Motor neuron (in vitro differentiated cells): Measurements from ENCODE around the gene GALNT1. TPM values are rescaled to one million over a fixed set of nuclear protein-coding genes. Genes with fewer than 3 reads are reported as not detected.

Source experiments
- ATAC-seq, 8 experiments: fragments of 200-7000 bp; cut with Tn5 transposase; replicated peaks in 6 of 8; 2 replicates each; pipeline ENCODE4 v1.8.0; 2021; ENCODE audit warnings: mild to moderate bottlenecking in 8 of 8, moderate library complexity in 8 of 8
- H3K27ac ChIP-seq, 2 donors: fragments of 250-450 bp; sonication (Bioruptor Pico); 2 replicates each; pipeline ENCODE4 v1.9.0; 2021; ENCODE audit warnings: antibody characterized with exemption in 2 of 2, mild to moderate bottlenecking in 2 of 2, moderate library complexity in 1 of 2
- H3K4me1 ChIP-seq, 2 donors: fragments of 250-450 bp; sonication (Bioruptor Pico); replicated peaks in 1 of 2; 2 replicates each; pipeline ENCODE4 v1.6.1; 2021; ENCODE audit warnings: antibody characterized with exemption in 2 of 2, mild to moderate bottlenecking in 2 of 2, moderate library complexity in 1 of 2
- H3K4me3 ChIP-seq, 5 donors: fragments of 250-450 bp; sonication (Bioruptor Pico); 2 replicates each; pipeline ENCODE4 v1.9.0; 2021; ENCODE audit warnings: antibody characterized with exemption in 5 of 5, mild to moderate bottlenecking in 5 of 5, moderate library complexity in 4 of 5
- WGBS, 10 experiments: fragments of 450-650 bp; shearing (Covaris generic); methylation state at CpG; one replicate each; pipeline ENCODE4 v1.0.0; 2022; 5-methylcytosine and 5-hydroxymethylcytosine counted together
- in situ Hi-C, 9 experiments: fragments of 400-800 bp; cut with MboI; loops; one replicate each; pipeline ENCODE4 v1.15.0; 2021; ENCODE audit warnings: low sequenced_read_pairs in 9 of 9, low pct_unique_long_range_greater_than_20kb in 2 of 9; ENCODE audit not compliant: unreplicated experiment in 9 of 9
- total RNA-seq, 8 experiments: library from RNA; unstranded; fragments of 300-600 nt; gene quantifications; 2 replicates each; pipeline versions ENCODE4 v1.2.3 to v1.2.4, GENCODE V29; 2022

GALNT1 gene
- total RNA-seq, 8 experiments from 2014 or later, result 29.8 to 164 (median 44.1) TPM

DNA sequence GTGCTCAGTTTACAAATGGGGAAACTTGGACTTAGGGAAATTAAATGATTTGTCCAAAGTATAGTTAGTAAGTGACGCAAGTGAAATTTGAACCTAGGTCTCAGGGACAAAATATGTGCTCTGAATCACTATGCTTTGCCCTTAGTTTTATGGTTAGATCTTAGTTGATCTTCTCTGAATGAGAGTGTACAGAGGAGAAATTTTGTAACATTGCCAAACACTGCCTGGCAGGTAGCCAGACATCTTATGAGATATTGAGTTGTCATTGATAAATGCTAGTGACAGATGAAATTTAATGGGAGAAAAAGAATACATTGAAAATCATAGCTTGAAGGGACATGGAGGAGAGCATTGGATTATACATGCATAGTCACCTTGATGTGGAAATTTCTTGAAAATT lies 91.4 kb downstream of the GALNT1 start:
- no peak for ATAC-seq
- in situ Hi-C loops, result no loop called here
- no peak overlapping the region for H3K4me3 ChIP-seq
- H3K27ac ChIP-seq, result no peak overlapping the region
- 80 to 100% (median 100%) methylated on average over 1 of the region's 1 CpG; no CpG with 5 or more reads in 2 of the 10 experiments for WGBS, 10 experiments
- no peaks in the 10 kb centered on the region for H3K4me1 ChIP-seq

DNA sequence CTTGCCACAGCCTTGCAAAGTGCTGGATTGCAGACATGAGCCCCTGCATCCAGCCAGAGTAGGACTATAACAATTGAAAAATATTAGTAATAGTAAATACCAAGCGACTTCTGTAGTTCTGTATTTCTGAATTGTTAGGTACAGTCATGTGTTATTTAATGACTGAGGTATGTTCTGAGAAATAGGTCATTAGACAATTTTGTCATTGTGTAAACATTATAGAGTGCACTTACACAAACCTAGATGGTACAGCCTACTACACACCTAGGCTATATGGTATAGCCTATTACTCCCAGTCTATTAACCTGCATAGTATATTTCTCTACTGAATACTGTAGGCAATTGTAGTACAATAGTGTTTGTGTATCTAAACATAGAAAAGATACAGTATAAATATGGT lies 92.1 kb downstream of the GALNT1 start:
- no peak for ATAC-seq
- in situ Hi-C loops, result no loop called here

DNA sequence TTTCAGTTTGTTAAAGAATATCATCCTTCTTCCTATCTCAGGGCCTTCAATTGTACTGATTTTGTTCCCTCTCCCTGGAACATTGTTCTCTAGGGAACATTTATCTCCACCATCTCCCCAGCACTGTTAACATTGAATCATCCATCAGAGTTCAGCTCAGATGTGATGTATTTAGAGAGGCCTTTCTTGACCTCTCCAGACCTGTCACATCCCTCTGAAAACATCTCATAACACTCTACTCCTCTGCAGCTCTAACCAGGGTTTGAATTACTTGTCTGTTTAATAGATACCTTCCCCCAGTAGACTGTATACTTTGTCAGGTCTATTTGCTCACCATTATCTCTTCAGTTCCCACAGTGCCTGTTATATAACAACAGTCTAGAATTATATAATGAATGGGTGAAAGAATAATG lies 98.6 kb downstream of the GALNT1 start:
- peaks cover 9 to 26% of the 10 kb centered on the region in 2 donors for H3K4me1 ChIP-seq
- ATAC-seq, result peak in 5 of 8 experiments; percentile 25 to 83 (median 81)
- no peak overlapping the region for H3K27ac ChIP-seq
- H3K4me3 ChIP-seq, result no peak overlapping the region
- in situ Hi-C loops, result no loop called here

More for the DNA sequence above, 92.1 kb downstream of the GALNT1 start:
- Histone ChIP-seq H3K27ac (no peak overlapping the region), H3K4me1 (no peaks in the 10 kb centered on the region), H3K4me3 (no peak overlapping the region)
- WGBS, 10 experiments, result 88 to 100% (median 90%) methylated on average over 1 of the region's 1 CpG; no CpG with 5 or more reads in 7 of the 10 experiments

DNA sequence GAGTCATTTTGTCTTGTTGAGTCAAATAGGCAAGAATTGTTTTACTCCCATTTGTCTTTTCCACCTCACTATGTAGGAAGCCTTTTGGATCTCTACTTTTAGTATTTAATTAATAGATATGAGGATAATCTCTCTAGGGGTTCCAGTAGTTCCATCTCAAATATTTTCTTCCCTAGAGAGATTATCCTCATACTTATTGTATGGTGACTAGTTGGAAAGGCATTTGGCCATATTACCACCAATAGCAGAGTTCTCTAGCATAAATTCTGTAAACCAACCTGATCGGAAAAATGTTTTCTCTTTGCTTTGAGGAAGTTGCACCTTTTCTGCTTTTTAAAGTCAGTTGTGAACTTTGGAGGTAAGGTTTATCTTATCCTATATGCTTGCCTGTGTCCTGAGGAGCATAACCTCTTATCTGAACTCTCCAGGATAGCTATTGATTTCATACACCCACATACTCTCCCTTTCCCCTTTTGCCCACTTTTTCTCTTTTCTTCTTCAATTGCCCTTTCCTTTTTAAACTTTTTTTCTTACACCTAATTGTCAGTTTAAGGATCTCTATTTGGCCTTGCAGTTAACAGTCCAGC lies 100.8 kb downstream of the GALNT1 start:
- H3K27ac ChIP-seq, result no peak overlapping the region
- WGBS, 10 experiments, result 63 to 100% (median 88%) methylated on average over 1 of the region's 1 CpG; no CpG with 5 or more reads in 3 of the 10 experiments
- ATAC-seq, result no peak

DNA sequence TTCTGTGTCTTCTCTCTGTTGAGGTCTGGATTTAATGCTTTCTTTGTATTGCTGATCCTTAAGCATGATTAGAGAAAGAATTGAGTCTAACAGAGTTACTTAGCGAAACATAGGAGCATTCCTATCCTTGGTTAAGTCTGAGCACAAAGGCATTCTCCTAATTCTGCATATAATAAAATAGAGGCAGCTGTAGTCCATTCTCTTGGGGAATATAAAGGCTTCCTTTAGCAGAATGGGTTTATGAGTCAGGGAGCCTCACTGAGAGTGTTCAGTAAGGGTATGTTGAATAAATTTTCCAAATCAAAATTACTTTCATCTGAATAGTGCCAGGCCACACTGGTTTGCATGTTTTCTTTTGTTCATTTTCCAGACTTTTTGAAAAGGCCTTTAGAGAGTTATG lies 101.5 kb downstream of the GALNT1 start:
- H3K27ac ChIP-seq, result no peak overlapping the region
- ATAC-seq, result peak; percentile 38 to 82 (median 69)
- H3K4me3 ChIP-seq, result no peak overlapping the region
- H3K4me1 ChIP-seq, result peaks cover 9 to 26% of the 10 kb centered on the region in 2 donors
- in situ Hi-C loops, result no loop called here
- 64 to 100% (median 100%) methylated on average over 1 of the region's 1 CpG; no CpG with 5 or more reads in 1 of the 10 experiments for WGBS, 10 experiments

More for the DNA sequence above, 100.8 kb downstream of the GALNT1 start:
- in situ Hi-C loops, result no loop called here
- Histone ChIP-seq H3K4me1 (peaks cover 9 to 26% of the 10 kb centered on the region in 2 donors), H3K4me3 (no peak overlapping the region)

DNA sequence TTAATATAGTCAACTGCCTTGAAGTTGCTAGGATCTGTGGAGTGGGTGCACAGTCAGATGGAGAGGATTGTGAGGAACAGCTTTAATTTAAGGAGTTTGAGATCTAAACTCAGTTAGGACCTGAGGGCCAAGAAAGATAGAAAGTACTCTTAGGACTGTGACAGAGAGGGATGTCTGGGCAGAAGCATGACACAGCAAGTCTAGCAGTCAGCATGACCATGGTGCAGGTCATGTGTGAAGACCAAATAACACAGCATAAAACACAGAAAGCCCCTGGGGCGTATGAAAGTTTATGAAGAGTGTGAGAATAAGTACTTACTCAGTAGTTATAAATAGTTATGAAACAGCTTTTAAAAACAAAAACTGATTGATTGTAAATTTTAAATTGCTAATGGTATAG lies 107.2 kb downstream of the GALNT1 start:
- no peak overlapping the region for H3K4me3 ChIP-seq
- peak in 3 of 8 experiments; percentile 83 to 95 (median 93) for ATAC-seq
- no peak overlapping the region for H3K27ac ChIP-seq
- 43 to 100% (median 79%) methylated on average over 1 of the region's 1 CpG; no CpG with 5 or more reads in 6 of the 10 experiments for WGBS, 10 experiments
- in situ Hi-C loops, result no loop called here
- H3K4me1 ChIP-seq, result peaks cover 0 to 7% of the 10 kb centered on the region in 2 donors

DNA sequence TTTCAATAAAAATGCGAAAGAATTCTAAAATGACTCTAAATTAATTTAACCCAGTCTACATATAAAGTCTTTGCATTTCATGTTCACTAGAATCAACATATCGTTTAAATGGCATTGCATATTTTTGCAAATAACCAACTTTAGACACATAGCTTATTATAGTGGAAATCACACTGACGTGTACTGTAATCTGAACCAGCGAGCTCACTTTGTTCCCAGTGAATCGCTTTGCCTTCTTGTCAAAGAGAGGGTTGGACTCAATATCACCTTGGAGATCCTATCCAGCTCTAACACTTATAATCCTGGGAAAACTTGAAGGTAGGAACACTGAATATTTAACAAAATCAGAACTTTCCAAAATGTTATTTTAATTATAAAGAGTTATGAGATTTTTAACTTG lies 108.2 kb downstream of the GALNT1 start:
- Histone ChIP-seq H3K4me3 (no peak overlapping the region), H3K27ac (no peak overlapping the region), H3K4me1 (peaks cover 0 to 2% of the 10 kb centered on the region in 2 donors)
- in situ Hi-C loops, result no loop called here
- peak in 2 of 8 experiments; percentile 23 to 82 for ATAC-seq
- 19 to 93% (median 77%) methylated on average over 2 to 5 of the region's 5 CpGs for WGBS, 10 experiments

DNA sequence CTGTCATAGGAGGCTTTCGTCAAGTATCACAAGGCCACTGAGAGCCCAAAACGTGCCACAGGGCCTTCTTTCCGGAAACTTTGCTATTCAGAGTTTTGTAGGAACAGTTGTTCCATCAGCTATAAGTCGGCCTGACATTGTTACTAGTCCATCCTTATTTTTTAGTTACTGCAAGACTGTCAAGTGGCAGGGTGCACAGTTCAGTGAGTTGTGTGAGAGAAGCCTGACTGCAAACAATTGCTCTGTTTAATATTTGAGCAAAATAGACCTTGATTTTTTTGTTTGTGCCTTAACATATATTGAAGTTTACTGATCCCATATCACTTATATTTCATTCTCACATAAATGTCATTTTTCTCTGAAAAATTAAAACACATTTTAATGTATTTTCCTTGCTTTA lies 110.1 kb downstream of the GALNT1 start:
- no peak overlapping the region for H3K4me3 ChIP-seq
- no peak for ATAC-seq
- in situ Hi-C loops, result no loop called here
- H3K27ac ChIP-seq, result no peak overlapping the region
- WGBS, 10 experiments, result 68 to 100% (median 92%) methylated on average over 1 to 4 of the region's 4 CpGs; no CpG with 5 or more reads in 3 of the 10 experiments
- H3K4me1 ChIP-seq, result peaks cover 0 to 2% of the 10 kb centered on the region in 2 donors

DNA sequence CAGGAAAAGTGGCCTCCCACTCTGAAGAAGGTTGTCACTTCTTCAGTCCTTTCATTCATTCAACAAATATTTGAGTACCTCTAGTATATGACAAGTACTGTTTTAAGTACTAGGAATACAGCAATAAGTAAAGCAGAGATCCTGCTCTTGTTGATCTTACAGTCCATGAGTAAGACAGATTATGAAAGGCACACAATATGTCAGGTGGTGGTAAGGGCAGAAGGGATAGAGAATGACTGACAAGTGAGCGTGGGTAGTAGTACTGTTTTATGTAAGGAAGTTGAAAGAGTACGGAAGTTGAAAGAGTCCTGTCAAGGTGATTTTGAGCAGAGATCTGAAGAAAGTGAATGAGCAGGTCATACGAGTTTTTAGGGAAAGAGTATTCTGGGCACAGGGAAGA lies 111.3 kb downstream of the GALNT1 start:
- in situ Hi-C loops, result no loop called here
- no peak for ATAC-seq
- Histone ChIP-seq H3K4me3 (no peak overlapping the region), H3K4me1 (peaks cover 0 to 2% of the 10 kb centered on the region in 2 donors), H3K27ac (no peak overlapping the region)
- 80 to 100% (median 95%) methylated on average over 1 to 3 of the region's 3 CpGs; no CpG with 5 or more reads in 2 of the 10 experiments for WGBS, 10 experiments

DNA sequence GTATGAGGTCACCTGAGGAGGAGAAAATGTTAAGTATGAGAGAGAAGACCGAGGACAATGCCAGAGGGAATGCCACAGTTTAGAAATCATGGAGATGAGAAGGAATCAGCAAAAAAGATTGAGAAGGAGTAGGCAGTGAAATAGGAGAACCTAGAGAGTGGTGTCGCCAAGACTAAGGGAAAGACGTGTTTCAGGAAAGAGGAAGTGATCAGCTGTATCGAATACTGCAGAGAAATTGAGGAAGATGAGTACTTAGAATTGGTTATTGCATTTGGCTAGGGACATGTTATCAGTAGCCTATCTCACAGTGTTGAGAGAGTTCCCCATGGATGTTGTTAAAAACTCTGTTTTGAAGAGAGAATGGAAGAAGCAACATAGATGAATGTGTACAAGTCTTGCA lies 112.3 kb downstream of the GALNT1 start:
- in situ Hi-C loops, result no loop called here
- Histone ChIP-seq H3K4me1 (peaks cover 0 to 2% of the 10 kb centered on the region in 2 donors), H3K27ac (no peak overlapping the region), H3K4me3 (no peak overlapping the region)
- no peak for ATAC-seq
- 75 to 100% (median 97%) methylated on average over 1 to 4 of the region's 4 CpGs; no CpG with 5 or more reads in 1 of the 10 experiments for WGBS, 10 experiments

DNA sequence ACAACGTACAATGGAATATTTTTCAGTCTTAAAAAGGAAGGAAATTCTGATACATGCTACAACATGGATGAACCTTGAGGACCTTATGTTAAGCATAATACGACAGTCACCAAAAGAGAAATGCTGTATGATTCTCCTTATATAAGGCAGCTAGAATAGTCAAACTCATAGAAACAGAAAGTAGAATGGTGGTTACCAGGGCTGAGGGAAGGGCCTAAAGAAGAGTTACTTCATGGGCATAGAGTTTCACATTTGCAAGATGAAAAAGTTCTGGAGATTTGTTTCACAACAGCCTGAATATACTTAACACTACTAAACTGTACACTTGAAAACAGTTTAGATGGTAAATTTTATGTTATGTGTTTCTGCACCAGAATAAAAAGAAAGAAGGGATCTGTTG lies 113.3 kb downstream of the GALNT1 start:
- peak in 1 of 8 experiments; percentile 32 for ATAC-seq
- no peak overlapping the region for H3K27ac ChIP-seq
- in situ Hi-C loops, result no loop called here
- no peak overlapping the region for H3K4me3 ChIP-seq
- WGBS, 10 experiments, result 75 to 100% (median 100%) methylated on average over 1 to 2 of the region's 2 CpGs
- no peaks in the 10 kb centered on the region for H3K4me1 ChIP-seq

DNA sequence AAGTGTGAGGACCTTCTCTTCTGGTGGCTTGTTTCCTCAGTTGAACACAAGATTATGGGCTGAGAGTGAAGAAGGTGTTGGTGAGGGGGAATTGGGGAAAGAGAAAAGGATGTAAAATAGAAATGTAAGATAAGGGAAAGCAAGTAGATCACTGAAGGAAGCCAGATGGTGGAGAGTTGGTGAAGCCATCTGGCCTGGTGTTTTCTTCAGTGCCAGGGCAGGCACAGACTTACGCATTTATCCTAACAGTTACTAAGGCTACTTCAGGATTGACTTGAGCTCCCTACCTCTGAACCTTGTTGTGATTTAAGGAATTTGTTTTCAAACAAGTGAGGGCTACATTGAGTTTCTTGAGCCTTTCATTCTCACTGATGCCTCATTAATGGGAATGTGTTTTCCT lies 113.8 kb downstream of the GALNT1 start:
- 75 to 100% (median 80%) methylated on average over 1 of the region's 1 CpG; no CpG with 5 or more reads in 6 of the 10 experiments for WGBS, 10 experiments
- H3K27ac ChIP-seq, result no peak overlapping the region
- in situ Hi-C loops, result no loop called here
- ATAC-seq, result no peak
- H3K4me3 ChIP-seq, result no peak overlapping the region
- H3K4me1 ChIP-seq, result no peaks in the 10 kb centered on the region

DNA sequence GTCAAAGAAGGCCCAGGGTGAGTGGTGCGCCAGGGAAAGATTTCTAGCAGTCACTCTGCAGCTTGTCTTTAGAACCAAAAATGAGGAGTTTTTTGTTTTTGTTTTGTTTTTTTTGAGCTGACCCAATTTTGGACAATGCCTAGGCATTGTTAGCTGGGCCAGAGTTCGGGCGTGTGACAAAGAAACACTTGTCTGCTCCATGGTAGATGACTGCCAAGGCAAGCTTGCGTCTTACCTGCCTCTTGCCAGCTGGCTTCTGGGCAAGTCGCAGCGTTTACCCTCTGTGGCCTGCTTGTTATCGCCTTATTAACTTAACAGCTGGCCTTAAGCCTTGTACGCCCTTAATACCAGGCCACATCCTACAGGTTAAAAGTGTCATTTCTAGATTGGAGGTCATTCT lies 114.3 kb downstream of the GALNT1 start:
- ATAC-seq, result no peak
- in situ Hi-C loops, result no loop called here
- 37 to 100% (median 100%) methylated on average over 1 to 7 of the region's 8 CpGs; no CpG with 5 or more reads in 1 of the 10 experiments for WGBS, 10 experiments
- H3K4me3 ChIP-seq, result no peak overlapping the region
- H3K27ac ChIP-seq, result no peak overlapping the region
- H3K4me1 ChIP-seq, result no peaks in the 10 kb centered on the region

DNA sequence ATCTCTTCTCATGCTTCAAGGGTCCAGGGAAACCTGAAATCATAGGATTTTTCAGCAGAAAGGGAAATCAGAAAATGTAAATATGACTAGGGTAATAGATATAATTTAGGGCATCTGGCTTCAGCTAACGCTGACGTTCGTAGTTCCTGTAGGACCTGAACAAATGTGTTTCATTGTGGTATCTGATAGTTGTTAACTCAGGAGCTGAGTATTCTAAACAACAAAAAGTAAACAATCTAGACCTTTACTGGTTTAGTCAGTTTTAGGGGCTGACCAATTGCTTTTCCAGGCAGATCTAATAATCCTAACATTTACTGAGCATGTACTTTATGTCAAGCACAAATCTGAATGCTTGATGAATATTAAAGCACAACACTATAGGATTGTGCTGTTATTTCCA lies 114.8 kb downstream of the GALNT1 start:
- no peak for ATAC-seq
- H3K27ac ChIP-seq, result no peak overlapping the region
- no peak overlapping the region for H3K4me3 ChIP-seq
- no peaks in the 10 kb centered on the region for H3K4me1 ChIP-seq
- in situ Hi-C loops, result no loop called here
- 80 to 100% (median 95%) methylated on average over 1 to 3 of the region's 3 CpGs; no CpG with 5 or more reads in 5 of the 10 experiments for WGBS, 10 experiments
